Stimulated activated CD8-positive, alpha-beta memory T cell treated with anti-CD3 and anti-CD28 coated beads, Interleukin-12 subunit alpha, Interleukin-12 subunit beta, amount 100 ng/mL, for 4 hours (primary cell): ENCODE results near the gene RAB6C.
"Not testable (repeated sequence)": the region's sequence is repeated elsewhere in the genome, so short reads cannot be mapped to it uniquely, and the experiment has no call there.

Experiments used
- DNase-seq: peaks from one replicate; pipeline ENCODE4 v3.0.0-alpha.2; 2020; ENCODE audit warnings: low read depth

The RAB6C gene

GRCh38 chr2:129996657-129997237, 17.3 kb downstream of the RAB6C start:
- not testable (repeated sequence) for DNase-seq

DNA sequence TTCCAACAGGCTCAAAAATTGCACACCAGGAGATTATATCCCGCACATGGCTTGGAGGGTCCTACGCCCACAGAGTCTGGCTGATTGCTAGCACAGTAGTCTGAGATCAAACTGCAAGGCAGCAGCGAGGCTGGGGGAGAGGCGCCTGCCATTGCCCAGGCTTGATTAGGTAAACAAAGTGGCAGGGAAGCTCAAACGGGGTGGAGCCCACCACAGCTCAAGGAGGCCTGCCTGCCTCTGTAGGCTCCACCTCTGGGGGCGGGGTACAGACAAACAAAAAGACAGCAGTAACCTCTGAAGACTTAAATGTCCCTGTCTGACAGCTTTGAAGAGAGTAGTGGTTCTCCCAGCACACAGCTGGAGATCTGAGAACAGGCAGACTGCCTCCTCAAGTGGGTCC, 19.3 kb downstream of the RAB6C start:
- not testable (repeated sequence) for DNase-seq

DNA sequence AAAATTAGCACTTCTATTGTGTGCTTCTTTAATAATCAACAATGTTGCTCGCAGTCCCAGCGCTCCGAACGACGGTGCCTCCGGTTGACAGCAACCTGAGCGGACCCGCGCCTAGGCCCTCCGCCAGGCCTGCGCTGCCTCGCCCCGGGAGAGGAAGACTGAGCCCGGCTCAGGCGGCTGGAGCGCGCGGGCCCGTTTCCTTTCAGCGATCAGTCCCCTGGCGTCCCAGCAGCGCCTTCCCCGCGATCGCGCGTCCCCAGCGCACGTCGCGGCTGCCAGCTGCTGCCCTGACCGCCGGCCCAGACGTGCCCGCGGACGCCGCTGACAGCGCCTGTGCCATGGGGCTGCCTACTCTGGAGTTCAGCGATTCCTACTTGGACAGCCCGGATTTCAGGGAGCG, 26.4 kb downstream of the RAB6C start:
- DNase-seq: not testable (repeated sequence)

DNA sequence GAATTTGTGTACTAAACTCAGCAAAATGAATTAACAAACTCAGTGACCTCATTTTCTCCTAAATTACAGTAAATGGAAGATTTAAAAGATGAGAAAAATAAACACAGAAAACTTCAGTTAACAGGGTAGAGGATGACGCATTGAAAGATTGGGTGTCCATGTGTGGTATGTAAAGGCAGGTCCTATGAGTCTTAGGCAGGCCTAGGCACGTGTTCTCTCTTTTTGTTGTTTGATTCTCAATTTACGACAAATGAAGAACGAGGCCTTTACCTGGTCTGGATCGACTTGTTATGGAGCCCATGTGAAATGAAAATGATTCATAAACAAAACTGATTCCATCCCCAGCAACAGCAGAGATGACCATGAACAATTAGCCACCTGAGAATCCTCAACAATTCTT, 37.2 kb downstream of the RAB6C start:
- not testable (repeated sequence) for DNase-seq

DNA sequence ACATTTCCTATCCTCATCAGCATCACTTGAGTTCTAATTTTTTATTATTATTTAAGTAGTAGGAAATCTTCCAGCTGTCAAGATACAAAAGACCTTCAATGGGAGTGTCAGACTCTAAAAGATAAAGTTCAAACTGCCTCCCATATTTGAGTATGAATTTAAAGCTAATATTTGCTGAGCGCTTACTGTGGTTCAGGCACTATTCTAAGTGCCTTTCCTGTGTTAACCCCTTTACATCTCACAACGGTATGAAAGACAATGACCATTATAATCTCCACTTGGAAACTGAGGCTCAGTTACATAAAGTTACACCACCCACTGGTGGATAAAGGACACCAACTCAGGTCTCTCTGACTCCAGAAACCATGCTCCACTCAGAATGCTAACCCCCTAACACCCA, 39.9 kb downstream of the RAB6C start:
- no peak for DNase-seq

- DNase-seq: not testable (repeated sequence)
Observed at GRCh38 chr2:130020069-130020468, 40.6 kb downstream of the RAB6C start.

DNA sequence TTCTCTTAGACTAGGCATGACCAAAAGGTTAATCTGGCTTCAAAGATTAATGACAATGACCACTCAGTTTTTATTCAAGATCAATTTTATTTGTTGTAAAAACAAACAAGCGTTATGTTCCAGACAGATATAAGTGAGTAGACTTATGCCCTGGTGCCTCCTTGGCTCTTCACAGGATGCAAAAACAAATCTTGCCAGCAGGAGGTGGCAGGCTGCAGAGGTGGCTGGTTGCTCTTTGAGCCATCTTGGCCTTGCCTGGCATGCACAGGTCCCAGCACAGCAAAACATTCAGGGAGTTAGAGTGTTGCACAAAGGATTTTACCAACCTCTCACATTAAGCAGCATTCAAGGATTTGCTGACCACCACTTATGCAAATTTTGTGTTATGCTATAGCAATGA, 46.5 kb downstream of the RAB6C start:
- DNase-seq: not testable (repeated sequence)
